ENCODE results near the gene POLG.

- TF ChIP-seq, protein P1, sequence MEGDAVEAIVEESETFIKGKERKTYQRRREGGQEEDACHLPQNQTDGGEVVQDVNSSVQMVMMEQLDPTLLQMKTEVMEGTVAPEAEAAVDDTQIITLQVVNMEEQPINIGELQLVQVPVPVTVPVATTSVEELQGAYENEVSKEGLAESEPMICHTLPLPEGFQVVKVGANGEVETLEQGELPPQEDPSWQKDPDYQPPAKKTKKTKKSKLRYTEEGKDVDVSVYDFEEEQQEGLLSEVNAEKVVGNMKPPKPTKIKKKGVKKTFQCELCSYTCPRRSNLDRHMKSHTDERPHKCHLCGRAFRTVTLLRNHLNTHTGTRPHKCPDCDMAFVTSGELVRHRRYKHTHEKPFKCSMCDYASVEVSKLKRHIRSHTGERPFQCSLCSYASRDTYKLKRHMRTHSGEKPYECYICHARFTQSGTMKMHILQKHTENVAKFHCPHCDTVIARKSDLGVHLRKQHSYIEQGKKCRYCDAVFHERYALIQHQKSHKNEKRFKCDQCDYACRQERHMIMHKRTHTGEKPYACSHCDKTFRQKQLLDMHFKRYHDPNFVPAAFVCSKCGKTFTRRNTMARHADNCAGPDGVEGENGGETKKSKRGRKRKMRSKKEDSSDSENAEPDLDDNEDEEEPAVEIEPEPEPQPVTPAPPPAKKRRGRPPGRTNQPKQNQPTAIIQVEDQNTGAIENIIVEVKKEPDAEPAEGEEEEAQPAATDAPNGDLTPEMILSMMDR (conservative IDR thresholded peaks at IDR 0.05; ENCODE audit: low read depth, low read length), result no peak
- no peak for TF ChIP-seq EZH2 (IDR thresholded peaks at IDR 0.05; ENCODE audit: low read length, unreplicated experiment)
Observed at GRCh38 chr15:89365462-89366065, 30.9 kb upstream of the POLG start.

All from PC-3 (cell line).